DND-41 (cell line): ENCODE measurements around the gene CCRL2.

Source experiments
- EZH2 ChIP-seq: IDR thresholded peaks from 3 replicates; pipeline ENCODE4 v1.6.1; 2012; ENCODE audit warnings: borderline replicate concordance, low read depth, mild to moderate bottlenecking, moderate library complexity, low read length, inconsistent platforms; ENCODE audit not compliant: severe bottlenecking
- TF ChIP-seq, protein P1 (sequence below): IDR thresholded peaks from 2 replicates; pipeline ENCODE4 v1.5.1; 2012; ENCODE audit warnings: borderline replicate concordance, low read length, moderate library complexity, mild to moderate bottlenecking; ENCODE audit not compliant: poor library complexity, severe bottlenecking; ENCODE audit errors: extremely low read depth

- TF ChIP-seq, protein P1, sequence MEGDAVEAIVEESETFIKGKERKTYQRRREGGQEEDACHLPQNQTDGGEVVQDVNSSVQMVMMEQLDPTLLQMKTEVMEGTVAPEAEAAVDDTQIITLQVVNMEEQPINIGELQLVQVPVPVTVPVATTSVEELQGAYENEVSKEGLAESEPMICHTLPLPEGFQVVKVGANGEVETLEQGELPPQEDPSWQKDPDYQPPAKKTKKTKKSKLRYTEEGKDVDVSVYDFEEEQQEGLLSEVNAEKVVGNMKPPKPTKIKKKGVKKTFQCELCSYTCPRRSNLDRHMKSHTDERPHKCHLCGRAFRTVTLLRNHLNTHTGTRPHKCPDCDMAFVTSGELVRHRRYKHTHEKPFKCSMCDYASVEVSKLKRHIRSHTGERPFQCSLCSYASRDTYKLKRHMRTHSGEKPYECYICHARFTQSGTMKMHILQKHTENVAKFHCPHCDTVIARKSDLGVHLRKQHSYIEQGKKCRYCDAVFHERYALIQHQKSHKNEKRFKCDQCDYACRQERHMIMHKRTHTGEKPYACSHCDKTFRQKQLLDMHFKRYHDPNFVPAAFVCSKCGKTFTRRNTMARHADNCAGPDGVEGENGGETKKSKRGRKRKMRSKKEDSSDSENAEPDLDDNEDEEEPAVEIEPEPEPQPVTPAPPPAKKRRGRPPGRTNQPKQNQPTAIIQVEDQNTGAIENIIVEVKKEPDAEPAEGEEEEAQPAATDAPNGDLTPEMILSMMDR: no peak
- no peak for TF ChIP-seq EZH2
These were observed at the start of gene CCRL2, which contains the start of gene CCR5AS for GRCh38 chr3:46406788-46407611.
